ENCODE results near the gene CCNYL1.

The CCNYL1 gene

GRCh38 chr2:207768168-207768865 is 56.9 kb downstream of the CCNYL1 start:
- peak; percentile 59 to 63 for DNase-seq

GRCh38 chr2:207768866-207769596 is 57.6 kb downstream of the CCNYL1 start:
- peak; percentile 60 to 69 for DNase-seq

- DNase-seq, result peak; percentile 30 to 32
Measured at GRCh38 chr2:207770602-207771404, 59.4 kb downstream of the CCNYL1 start.

GRCh38 chr2:207771421-207771820 is 60.0 kb downstream of the CCNYL1 start:
- DNase-seq, result no peak

GRCh38 chr2:207772081-207772843 is 60.8 kb downstream of the CCNYL1 start:
- DNase-seq, result peak; percentile 62 to 63

GRCh38 chr2:207772844-207773205 is 61.4 kb downstream of the CCNYL1 start:
- no peak for DNase-seq

GRCh38 chr2:207775473-207775872 is 64.0 kb downstream of the CCNYL1 start:
- DNase-seq, result no peak

- no peak for DNase-seq
Measured at GRCh38 chr2:207777124-207777523, 65.7 kb downstream of the CCNYL1 start.

- no peak for DNase-seq
Measured at GRCh38 chr2:207778298-207778882, 67.0 kb downstream of the CCNYL1 start.

GRCh38 chr2:207779523-207779922 is 68.1 kb downstream of the CCNYL1 start:
- DNase-seq, result no peak

GRCh38 chr2:207782238-207783030 is 71.0 kb downstream of the CCNYL1 start:
- DNase-seq, result no peak

GRCh38 chr2:207783514-207783913 is 72.1 kb downstream of the CCNYL1 start:
- DNase-seq, result no peak

GRCh38 chr2:207784898-207785297 is 73.5 kb downstream of the CCNYL1 start:
- no peak for DNase-seq

GRCh38 chr2:207787017-207787416 is 75.6 kb downstream of the CCNYL1 start:
- no peak for DNase-seq

- no peak for DNase-seq
Measured at GRCh38 chr2:207787800-207788199, 76.4 kb downstream of the CCNYL1 start.

- no peak for DNase-seq
Measured at GRCh38 chr2:207790898-207791297, 79.5 kb downstream of the CCNYL1 start.

- no peak for DNase-seq
Measured at GRCh38 chr2:207791579-207792243, 80.3 kb downstream of the CCNYL1 start.

- no peak for DNase-seq
Measured at GRCh38 chr2:207792244-207792785, 80.9 kb downstream of the CCNYL1 start.

GRCh38 chr2:207796585-207797350 is 85.3 kb downstream of the CCNYL1 start:
- no peak for DNase-seq

- no peak for DNase-seq
Measured at GRCh38 chr2:207801259-207801658, 89.8 kb downstream of the CCNYL1 start.
